Right ventricle myocardium superior (tissue), 1 donor: ENCODE data around the gene GRAP2. TPM values are rescaled to one million over a fixed set of nuclear protein-coding genes. Genes with fewer than 3 reads are reported as not detected.
A peak's percentile ranks its signal among the peaks of the same experiment; 100 is the strongest.

Source experiments
- ATAC-seq: fragments of 200-7000 bp; cut with Tn5 transposase; one replicate; pipeline ENCODE4 v1.9.1; 2020; ENCODE audit warnings: mild to moderate bottlenecking; ENCODE audit not compliant: poor library complexity
- DNase-seq: peaks from one replicate; pipeline ENCODE4 v3.0.0-alpha.2; 2020
- intact Hi-C: fragments of 100-400 bp; cut with DNase I; formaldehyde crosslinking; loops from one replicate; pipeline ENCODE4 v1.11.2; 2022
- total RNA-seq: library from RNA; stranded (reverse); fragmentation: NEBNext Ultra II Directional; extraction: Animal tissue kit (Norgen Biotek cat#: 25700); gene quantifications from one replicate; pipeline ENCODE4 v1.2.1, GENCODE V29; 2021
- donor health status: DM: no; HTN: yes; CAD: no; lungs with severe emphysema.

GRAP2 gene
- total RNA-seq, 1 donor from 2014 or later, result 1.6 TPM

DNA sequence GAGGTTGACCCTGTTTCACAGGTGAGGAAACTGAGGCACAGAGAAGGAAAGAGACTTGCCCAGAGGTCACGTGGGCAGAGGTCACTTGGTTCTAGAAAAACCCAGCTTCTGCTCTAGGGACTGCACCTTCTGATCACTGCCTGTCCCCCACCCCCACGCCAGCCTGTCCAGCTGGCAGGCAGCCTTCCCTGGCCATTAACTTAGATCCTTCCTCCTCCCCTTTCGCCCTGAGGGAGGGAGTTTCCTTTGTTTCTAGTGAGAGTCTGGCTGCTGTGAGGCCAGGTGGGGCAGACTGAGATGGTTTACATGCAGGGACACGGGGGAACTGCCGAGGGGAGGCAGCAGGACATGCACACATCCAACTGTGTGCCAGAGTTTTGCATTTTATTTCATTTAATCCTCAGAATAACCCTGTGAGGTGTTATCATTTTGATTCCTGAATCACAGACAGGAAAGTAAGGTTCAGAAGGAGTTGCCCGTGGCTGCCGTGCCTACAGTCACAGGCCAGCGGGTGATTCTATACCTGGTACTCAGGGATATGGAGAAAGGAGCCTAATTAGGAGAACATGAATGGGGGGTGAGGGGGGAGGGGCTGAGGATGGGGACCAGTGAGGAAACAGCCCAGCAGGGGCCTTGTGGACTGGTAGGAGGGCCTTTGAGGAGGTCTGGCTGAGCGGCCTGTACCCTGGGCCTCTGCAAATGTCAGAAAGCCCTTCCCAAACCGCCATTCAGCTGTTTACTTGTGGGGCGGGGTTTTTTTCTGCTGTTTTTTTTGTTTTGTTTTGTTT, 97.2 kb downstream of the GRAP2 start:
- ATAC-seq, result peak; percentile 74
- DNase-seq, result peak; percentile 66
- intact Hi-C loops, result no loop called here

DNA sequence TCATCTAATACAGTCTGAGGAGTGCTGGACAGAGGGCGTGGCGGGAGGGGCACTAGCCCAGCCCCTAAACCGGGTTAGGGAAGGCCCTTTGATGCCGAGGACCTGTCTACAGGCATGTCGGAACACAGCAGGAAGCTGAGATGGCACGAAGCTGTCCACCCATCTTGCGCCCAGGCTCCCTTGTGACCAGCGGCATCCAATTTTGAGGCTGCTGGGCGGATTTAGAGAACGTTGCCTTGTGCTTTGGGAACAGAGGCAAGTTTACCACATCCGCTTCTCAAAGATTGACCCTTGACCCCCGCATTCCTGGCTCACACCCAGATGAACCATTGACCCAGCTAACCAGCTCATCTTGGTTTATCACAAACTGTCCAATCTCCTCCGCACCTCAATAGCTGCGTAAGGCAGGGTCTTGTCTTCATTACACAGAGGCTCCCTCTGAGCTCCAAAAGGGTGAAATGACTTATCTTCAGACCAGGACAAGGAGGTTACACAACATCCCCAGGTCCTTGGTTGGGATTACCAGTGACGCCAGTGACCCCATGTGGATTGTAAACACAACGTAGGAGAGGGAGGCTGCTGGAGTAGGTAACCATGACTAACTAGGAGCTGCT, 98.4 kb downstream of the GRAP2 start:
- DNase-seq (no peak), ATAC-seq (no peak)

DNA sequence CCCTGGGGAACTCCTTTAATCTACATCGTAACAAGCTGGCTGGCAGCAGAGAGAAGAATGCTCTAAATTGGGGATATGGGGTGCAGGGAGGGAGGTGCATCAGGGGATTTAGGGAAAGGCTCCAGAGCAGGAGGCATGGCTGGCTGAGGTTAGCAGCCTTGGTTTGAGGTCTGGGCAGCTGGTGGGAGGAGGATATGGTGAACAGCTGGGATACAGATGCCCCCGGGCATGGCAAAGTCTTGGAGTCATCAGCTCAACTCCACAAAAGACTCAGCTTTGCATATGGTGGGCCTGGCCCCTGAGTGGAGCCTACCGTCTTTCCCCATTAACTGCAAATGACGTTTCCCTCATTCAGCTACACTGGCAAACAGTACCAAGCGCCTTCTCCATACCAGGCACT, 99.3 kb downstream of the GRAP2 start:
- intact Hi-C loops, result no loop called here
- DNase-seq (no peak), ATAC-seq (no peak)

More for the DNA sequence above, 98.4 kb downstream of the GRAP2 start:
- intact Hi-C loops, result no loop called here

DNA sequence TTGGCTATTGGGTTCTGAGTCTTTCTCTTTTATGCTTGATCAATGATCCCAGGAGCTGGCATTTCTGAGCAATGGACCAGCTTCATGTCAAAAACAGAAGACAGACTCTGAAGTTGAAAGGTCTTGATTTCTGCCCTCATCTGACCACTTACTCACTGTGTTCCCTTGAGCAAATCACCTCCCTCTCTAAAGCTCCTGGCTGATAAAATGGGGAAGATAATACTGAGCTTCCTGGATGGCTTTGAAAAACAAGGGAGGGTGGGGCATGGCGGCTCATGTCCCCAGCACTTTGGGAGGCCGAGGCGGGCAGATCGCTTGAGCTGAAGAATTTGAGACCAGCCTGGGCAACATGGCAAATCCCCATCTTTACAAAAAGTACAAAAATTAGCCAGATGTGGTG, 100.2 kb downstream of the GRAP2 start:
- DNase-seq (no peak), ATAC-seq (no peak)
- intact Hi-C loops, result no loop called here

DNA sequence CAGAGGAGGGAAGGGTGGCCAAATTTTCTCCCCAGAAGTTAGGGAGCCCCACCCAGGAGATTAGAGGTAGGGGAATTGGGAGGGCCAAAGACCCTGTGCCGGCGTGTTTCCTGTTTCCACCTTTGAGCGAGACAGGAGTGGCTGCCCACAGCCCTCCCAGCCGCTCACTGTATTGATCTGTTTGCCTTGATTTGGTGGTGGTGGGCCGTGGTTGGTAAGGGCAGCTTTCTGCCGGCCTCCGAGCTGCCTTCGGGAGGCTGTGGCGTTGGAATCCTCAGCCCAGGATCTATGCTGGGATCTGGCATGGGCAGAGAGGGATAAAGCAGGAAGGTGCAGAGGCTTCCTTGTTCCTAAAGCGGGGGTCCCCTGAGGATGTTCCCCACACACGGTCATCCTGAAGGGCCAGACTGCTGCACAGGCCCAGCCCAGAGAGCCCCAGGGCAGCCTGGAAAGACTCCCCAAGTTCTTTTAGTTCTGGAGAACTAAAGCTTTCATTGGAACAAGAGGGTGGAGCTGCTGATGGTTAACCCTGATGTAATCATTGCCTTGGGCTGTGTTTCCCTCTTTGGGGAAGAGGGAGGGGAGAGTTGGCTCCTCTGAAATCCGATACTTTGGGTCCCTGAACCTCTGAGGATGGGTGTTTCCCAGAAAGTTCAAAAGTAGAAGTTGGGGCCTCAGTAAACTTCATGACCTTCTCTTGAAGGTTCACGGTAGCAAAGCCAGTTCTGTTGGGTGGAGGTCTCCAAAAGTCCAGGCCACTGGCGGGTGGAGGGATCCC, 101.1 kb downstream of the GRAP2 start:
- ATAC-seq (no peak), DNase-seq (no peak)
- intact Hi-C loops, result no loop called here

DNA sequence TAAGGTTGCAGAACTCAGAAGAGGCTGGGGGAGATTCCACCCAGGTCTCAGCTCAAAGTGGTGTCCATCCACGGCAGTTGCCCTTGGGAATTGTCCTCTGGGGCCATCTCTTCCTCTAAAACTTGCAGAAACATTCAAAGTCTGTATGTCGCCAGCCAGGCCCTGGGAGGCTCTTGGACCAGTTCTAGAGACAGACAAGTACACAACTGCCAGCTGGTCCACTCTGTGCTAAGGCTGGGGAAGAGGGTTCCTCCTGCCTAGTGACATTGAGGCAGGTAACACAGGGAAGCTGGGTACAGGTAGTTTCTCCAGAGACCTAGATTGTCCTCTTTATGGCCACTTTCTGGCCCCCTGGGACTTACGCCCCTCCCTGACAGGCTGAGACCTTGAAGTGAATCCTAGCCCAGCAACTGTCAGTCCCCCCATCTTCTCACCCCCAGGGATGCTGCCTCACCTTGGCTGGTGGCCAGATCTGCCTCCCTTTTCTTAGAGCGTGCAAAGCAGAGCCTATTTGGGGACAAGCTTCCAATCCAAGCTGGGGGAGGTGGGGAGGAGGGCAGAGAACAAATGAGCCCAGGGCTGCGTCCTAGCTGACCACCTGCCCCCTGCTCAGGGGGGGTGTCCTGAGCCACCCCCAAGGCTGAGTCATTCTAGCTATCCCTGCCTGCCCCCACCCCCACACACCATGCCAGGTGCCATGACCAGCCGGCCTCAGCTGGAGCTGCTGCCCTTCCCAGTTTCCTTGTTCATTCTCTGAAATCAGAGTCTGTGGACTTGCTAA, 102.2 kb downstream of the GRAP2 start:
- DNase-seq, result no peak
- no peak for ATAC-seq
- intact Hi-C loops, result no loop called here

DNA sequence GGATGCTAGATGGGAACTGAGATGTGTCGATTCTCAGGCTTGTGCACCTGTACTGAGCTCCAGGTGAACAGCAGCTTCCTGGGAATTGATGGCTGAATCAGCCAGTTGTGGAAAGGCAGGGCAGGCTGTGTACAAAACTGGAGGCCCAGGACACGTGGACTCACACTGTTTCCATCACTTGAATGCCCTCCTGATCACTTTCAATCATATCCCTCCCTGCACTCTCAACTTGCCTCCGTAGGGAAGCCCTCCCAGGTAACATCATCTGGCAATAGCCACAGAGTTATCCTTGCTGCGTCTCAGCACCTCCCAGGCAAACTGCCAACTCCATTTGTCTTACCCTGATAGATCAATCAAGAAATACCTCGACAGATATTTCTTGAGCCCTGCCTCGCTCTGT, 104.0 kb downstream of the GRAP2 start:
- no peak for ATAC-seq
- no peak for DNase-seq
- intact Hi-C loops, result no loop called here

DNA sequence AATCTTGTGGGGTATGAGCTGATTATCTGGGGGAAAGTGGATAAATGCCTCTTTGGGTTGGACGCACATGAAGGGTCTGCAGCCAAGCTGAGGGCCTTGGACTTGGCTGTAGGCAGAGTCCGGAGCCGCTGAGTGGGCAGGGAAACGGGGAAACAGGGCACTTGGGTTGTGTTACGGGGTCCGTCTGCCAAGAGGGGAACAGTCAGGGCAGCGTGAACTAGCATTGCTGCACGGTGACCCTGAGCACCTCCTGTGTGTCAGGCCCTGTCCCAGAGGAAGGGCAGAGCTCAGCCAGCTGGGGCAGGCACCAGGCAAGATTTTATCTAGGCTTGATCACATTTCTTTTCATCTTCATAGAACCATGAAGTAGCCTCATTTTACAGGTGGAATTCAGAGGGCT, 105.8 kb downstream of the GRAP2 start:
- intact Hi-C loops, result no loop called here
- no peak for ATAC-seq
- DNase-seq, result no peak

DNA sequence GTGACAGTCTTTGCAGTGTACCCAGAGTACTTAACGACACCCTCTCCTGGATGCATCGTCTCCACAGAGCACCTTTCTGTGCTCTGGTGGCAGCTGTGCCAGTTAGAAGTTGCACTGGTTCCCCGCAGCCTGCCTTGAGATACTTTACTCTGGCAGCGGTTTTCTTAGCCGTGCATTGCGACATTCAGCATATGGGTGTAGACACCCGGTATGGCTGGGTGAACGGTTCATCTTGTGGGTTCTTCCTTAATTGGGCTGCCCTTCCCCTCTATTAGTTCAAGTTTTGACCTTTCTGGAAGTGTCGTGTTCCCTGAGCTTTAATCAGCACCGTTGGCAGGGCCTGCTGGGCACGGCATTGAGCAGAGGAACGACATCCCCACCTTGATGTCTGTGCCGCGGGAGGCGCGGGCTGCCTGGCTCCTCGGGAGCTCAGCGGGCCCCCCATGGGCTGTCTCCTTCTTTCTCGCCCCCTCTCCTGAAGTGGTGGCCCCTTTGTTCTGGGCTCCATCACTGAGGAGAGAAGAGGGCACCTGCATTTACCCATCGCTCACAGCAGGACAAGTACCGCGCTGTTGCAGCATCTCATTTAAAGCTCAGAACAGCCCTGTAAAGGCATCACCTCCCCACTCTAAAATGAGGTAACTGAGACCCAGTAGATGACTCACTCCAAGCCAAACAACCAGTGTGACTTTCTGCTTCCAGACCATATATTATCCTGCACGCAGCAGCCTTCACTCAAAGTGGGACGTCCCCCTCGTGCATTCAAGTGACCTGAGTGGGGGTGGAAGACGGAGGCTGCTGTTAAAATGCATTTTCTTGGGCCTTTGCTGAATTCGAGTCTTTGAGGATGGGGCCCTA, 107.2 kb downstream of the GRAP2 start:
- no peak for DNase-seq
- ATAC-seq, result peak; percentile 20

DNA sequence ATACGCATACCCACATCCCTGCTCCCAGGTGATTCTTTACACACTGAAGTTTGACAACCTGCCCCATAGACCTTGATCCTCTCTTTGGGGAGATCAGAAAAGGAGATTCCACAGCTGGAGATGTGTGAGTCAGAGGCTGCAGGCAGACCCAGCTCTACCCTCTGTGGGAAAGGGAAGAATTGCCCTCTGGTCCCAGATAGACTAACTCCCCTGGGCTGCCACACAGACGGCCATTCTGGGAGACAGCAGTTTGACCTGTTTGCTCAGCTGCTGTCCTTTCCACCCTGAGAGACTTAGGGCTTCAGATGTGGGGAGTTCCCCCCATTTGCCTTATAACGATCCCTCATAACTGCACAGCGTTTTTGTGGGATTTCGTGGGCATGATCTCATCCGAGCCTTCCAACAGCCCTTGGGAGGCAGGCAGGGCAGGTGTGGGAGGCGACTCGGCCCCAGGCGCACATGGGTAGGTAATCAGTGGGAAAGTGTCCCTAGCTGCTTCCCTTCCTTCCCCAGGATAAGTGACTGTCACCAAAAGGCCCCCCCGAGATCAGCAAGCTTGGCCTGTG, 107.9 kb downstream of the GRAP2 start:
- intact Hi-C loops, result no loop called here
- no peak for ATAC-seq
- no peak for DNase-seq

More for the DNA sequence above, 107.2 kb downstream of the GRAP2 start:
- intact Hi-C loops, result no loop called here

DNA sequence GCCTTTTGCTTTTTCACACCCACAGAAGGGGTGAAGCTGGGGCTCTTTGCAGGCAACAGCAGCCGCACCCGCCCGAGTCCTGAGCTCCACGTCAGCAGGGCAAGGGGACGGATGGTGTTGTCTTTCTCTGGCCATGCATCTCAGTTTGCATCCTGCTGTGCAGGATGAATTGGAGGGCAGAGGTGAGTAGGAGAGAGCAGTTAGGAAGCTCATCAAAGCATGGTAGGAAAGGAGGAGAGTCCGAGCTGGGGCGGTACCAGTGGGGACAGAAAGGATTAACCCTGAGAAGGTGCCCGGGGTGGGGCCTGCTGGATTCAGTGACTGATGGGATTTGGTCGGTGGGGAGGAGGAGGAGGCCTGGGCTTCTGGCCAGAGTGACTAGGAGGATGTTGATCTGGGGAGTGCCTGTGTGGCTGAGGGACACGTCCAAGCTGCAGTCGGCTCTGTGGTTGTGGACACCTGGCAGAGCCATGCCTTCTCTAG, 108.4 kb downstream of the GRAP2 start:
- peak; percentile 34 for ATAC-seq
- intact Hi-C loops, result no loop called here
- no peak for DNase-seq

DNA sequence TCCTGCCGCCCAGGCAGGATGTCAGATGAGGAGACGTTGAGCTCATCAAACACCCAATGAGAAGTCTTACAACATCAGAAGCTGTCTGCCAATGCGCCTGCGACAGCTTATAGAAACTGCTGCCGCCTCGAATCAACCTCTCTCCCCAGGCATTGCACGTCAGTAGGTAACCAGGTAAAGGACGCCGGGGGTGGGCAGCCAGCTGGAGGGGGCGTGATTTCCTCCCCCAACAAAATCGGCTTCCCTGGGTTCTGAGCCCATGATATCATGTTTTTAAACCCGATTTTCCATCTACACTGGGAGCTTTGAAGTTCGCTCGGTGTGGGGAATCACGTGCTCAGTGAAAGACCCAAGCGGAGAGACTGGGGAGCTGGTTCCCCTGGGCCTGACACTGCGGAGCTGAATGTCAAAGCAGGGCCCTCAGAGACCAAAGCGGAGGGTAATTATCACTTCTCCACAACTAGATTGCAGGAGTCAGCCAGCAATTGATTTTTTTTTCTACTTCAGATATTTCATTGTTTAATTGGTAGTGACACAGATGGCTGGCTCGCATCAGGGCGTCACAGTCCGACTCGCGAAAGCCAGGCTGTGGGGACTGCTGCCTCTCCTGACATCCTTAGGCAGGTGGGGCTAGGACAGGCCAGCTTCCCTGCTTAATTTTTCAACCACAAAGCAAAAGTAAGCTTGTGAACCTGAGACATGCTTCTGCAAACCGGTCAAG, 109.2 kb downstream of the GRAP2 start:
- ATAC-seq, result no peak
- no peak for DNase-seq
- intact Hi-C loops, result no loop called here

DNA sequence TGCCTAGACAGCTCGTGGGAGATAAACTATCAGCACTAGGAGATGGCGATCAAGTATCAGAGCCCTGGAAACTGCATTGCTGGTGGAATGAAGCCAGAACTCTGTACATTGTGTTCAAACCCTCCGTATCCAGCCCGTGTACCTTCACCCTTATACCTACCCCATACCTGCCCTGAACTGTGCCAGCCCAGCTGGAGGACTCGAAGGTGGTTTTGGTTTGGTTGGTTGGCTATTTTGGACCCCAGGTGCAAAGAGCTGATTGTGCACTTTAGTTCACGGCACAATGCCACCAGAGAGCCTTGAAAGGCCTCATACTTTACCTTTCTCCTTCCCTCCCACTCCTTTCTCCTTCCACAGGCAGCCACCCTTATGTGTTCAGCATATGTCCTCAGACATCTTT, 109.9 kb downstream of the GRAP2 start:
- intact Hi-C loops, result no loop called here
- ATAC-seq, result no peak

DNA sequence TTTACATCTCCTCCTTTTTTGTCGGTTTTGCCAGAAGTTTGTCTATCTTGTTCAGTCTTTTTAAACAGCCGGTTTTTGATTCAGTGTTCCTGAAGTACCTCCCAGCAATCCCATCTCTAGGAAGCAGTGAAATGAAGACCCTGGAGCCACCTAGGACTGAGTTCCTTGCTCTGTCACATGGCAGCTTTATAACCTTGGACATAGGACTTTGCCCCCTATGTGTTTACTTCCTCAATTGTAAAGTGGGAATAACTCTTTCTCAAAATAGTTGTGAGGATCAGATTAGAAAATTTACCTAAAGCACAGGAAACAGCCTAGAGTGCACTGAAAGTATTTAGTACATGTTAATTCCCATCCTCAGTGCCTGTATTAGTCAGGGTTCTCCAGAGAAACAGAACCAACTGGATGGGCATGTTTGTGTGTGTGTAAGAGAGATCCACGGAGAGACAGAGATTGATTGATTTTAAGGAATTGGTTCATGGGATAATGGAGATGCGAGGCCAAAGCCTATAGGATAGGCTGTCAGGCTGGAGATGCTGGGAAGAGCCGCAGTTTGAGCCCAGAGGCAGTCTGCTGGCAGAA, 113.9 kb downstream of the GRAP2 start:
- no peak for ATAC-seq
- DNase-seq, result no peak
- intact Hi-C loops, result no loop called here

More for the DNA sequence above, 109.9 kb downstream of the GRAP2 start:
- DNase-seq, result no peak

DNA sequence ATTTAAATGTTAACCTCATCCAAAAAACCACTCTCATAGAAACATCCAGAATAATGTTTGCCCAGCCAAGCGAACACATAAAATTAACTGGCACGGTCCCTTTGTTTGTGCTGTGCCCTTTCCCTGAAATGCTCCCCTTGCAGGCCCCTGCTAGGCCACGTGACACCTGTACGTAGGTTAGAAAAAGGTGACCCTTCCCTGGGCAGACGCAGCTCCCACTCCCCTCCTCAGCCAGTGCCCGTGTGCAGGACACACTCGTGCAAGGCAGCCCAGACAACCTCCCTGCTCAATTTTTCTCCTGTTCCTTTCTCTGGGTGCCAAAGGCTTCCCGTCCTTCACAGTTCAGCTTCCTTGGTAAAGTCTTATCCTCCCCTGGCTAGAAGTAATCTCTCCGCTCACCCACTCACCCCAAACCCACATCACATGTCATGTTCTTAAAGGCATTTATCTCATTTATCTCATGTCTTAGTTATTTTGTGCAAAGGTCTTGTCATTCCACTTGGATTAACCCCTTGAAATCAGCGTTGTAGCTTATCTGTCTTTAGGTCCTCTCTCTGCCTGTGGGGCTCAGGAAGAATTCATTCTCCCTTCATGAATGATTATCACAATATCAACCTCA, 114.6 kb downstream of the GRAP2 start:
- intact Hi-C loops, result no loop called here
- no peak for DNase-seq
- ATAC-seq, result no peak

DNA sequence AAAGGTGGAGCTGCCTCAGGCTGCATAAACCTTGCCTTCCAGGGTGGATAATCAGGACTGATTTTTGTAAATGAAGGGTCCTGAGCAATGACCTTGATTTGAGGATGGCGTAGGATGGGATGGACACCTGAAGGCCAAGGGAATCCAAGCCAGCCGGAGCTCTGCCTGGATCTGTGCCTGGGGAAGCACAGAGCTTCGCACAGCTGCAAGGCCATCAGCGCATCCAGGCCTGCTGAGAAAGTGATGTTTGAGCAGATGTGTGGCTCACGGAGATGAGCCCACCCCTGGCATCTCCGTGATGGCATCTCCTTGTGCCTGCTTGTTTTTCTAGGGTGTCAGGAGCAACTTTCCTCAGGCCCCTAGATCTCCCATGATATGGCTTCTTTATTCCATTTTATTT, 117.2 kb downstream of the GRAP2 start:
- DNase-seq (no peak), ATAC-seq (no peak)
- intact Hi-C loops, result no loop called here
